GM12872 (cell line): ENCODE data around the gene SORBS1.

Source experiments
- CTCF ChIP-seq: IDR thresholded peaks from 3 replicates; pipeline ENCODE4 v1.5.1; 2011; ENCODE audit warnings: low read depth, mild to moderate bottlenecking, low read length, moderate library complexity; ENCODE audit not compliant: insufficient read depth

Gene SORBS1

GRCh38 chr10:95600158-95600557, 39.0 kb upstream of the SORBS1 start:
- no peak for TF ChIP-seq CTCF

- no peak for TF ChIP-seq CTCF
Observed at GRCh38 chr10:95597788-95598187, 36.6 kb upstream of the SORBS1 start.

- TF ChIP-seq CTCF = no peak
Observed at GRCh38 chr10:95588025-95588424, 26.9 kb upstream of the SORBS1 start.

- no peak for TF ChIP-seq CTCF
Observed at GRCh38 chr10:95579835-95580535, 18.8 kb upstream of the SORBS1 start.

- no peak for TF ChIP-seq CTCF
Observed at GRCh38 chr10:95579292-95579691, 18.1 kb upstream of the SORBS1 start.

GRCh38 chr10:95578619-95579018, 17.4 kb upstream of the SORBS1 start:
- TF ChIP-seq CTCF = no peak

- TF ChIP-seq CTCF = no peak
Observed at GRCh38 chr10:95574649-95575365, 13.6 kb upstream of the SORBS1 start.
